ENCODE results near the gene SEMA4G. TPM values are rescaled to one million over a fixed set of nuclear protein-coding genes. Genes with fewer than 3 reads are reported as not detected.

The SEMA4G gene
- total RNA-seq, 1 donor from 2014 or later: 0.45 TPM

Other genes starting within 250 kb of the SEMA4G start
- not detected in 2 replicates for gene PAX2, start 223.9 kb upstream of the SEMA4G start, total RNA-seq
- 41.3 TPM in 2 replicates for gene SLF2, start 56.5 kb upstream of the SEMA4G start, total RNA-seq
- 47.9 and 48.2 TPM in 2 replicates for gene MRPL43, start 18.0 kb downstream of the SEMA4G start, total RNA-seq
- gene TWNK, start 18.0 kb downstream of the SEMA4G start, total RNA-seq: 14.8 and 15.3 TPM in 2 replicates
- gene LZTS2, start 30.3 kb downstream of the SEMA4G start, total RNA-seq: 15.9 and 16.4 TPM in 2 replicates
- gene PDZD7, start 61.6 kb downstream of the SEMA4G start, total RNA-seq: 0.64 and 0.77 TPM in 2 replicates
- gene SFXN3, start 61.7 kb downstream of the SEMA4G start, total RNA-seq: 27.8 and 29.2 TPM in 2 replicates
- gene KAZALD1, start 92.5 kb downstream of the SEMA4G start, total RNA-seq: 0.36 and 0.77 TPM in 2 replicates
- not detected in 2 replicates for gene TLX1, start 161.8 kb downstream of the SEMA4G start, total RNA-seq